Fibroblast of skin of abdomen (primary cell): ENCODE results near the gene RASL10B.

ENCODE experiments used
- DNase-seq: peaks from one replicate; pipeline ENCODE4 v3.0.0-alpha.2; 2013

RASL10B gene

GRCh38 chr17:35723735-35724134 is 7.7 kb upstream of the RASL10B start:
- no peak for DNase-seq

- no peak for DNase-seq
Observed at GRCh38 chr17:35725058-35725457, 6.4 kb upstream of the RASL10B start.

GRCh38 chr17:35725802-35726126 is 5.7 kb upstream of the RASL10B start:
- DNase-seq: no peak

GRCh38 chr17:35726127-35726952 is 5.1 kb upstream of the RASL10B start:
- peak; percentile 95 for DNase-seq

- DNase-seq: no peak
Observed at GRCh38 chr17:35726953-35727460, 4.4 kb upstream of the RASL10B start.

- DNase-seq: no peak
Observed at GRCh38 chr17:35727635-35728034, 3.8 kb upstream of the RASL10B start.

- no peak for DNase-seq
Observed at GRCh38 chr17:35728551-35728950, 2.9 kb upstream of the RASL10B start.

- no peak for DNase-seq
Observed at GRCh38 chr17:35729405-35729833, 2.0 kb upstream of the RASL10B start.

GRCh38 chr17:35730400-35731005 is 936 bp upstream of the RASL10B start:
- DNase-seq: no peak

- DNase-seq: no peak
Observed at GRCh38 chr17:35731917-35732805, 722 bp downstream of the RASL10B start.

- no peak for DNase-seq
Observed at GRCh38 chr17:35732806-35733136, 1.3 kb downstream of the RASL10B start.

- DNase-seq: no peak
Observed at GRCh38 chr17:35733366-35733765, 1.9 kb downstream of the RASL10B start.

- no peak for DNase-seq
Observed at GRCh38 chr17:35734396-35734795, 3.0 kb downstream of the RASL10B start.

- DNase-seq: no peak
Observed at GRCh38 chr17:35735036-35735805, 3.8 kb downstream of the RASL10B start.

GRCh38 chr17:35736236-35736635 is 4.8 kb downstream of the RASL10B start:
- DNase-seq: no peak

GRCh38 chr17:35738519-35739133 is 7.2 kb downstream of the RASL10B start:
- DNase-seq: no peak

GRCh38 chr17:35740216-35740615 is 8.8 kb downstream of the RASL10B start:
- DNase-seq: no peak

- no peak for DNase-seq
Observed at GRCh38 chr17:35740997-35741931, 9.8 kb downstream of the RASL10B start.

- DNase-seq: no peak
Observed at GRCh38 chr17:35742496-35742895, 11.1 kb downstream of the RASL10B start.

GRCh38 chr17:35742896-35743477 is 11.5 kb downstream of the RASL10B start:
- DNase-seq: no peak
